Measurements from ENCODE around the gene NPAS3. TPM values are rescaled to one million over a fixed set of nuclear protein-coding genes. Genes with fewer than 3 reads are reported as not detected.

NPAS3 gene
- total and polyA plus RNA-seq, 2 donors (not counting 3 experiments of a cell fraction or from before 2014, with no cell fraction given): 0.10 to 0.13 TPM

DNA sequence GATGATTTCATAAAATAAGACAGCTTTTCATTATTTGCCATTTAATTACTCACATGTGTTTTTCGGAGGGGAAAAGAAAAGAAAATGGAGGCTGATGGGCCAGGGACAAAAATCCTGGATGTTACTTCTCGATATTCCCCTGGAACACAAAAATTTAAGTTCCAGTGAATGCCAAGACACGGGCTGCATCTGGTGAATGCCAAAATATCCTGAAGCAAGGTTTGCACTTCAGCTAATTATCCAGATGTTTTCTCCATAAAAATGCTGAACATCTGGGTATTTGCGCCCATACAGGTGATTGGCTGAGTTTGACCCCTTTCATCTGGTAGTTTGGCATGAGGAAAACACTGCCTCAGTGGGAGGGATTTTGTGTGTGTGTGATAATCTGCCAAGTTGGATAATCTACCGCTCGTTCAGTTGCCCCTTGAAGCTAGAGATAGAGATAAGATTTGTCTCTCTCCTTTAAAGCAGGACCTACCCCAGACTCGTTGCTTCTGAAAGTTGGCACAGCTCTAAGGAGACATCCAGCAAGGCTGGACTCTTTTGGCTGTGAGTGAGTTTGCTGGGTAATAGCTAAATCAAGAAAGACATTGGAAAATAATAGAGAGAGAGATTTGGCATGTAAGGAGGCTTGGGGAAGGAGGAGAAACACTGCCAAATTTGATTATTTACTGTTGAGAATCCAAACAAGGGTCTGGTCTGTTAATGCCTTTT lies 622.2 kb downstream of the NPAS3 start:
- intact Hi-C loops (cut with micrococcal nuclease) (loop anchor here (10.0 kb wide), 1 partner anchor 626 kb away; the partner anchor contains the start of gene NPAS3), dilution Hi-C loops (cut with MboI; ENCODE audit: extremely low pct_ligation_motif_present, low sequenced_read_pairs) (no loop called here)
- H3K36me3 ChIP-seq (ENCODE audit: control insufficient read depth in 2 of 2, extremely low read depth in 1 of 2, insufficient read depth in 2 of 2, low read length in 2 of 2): no peaks in the 10 kb centered on the region
- no TSS peak for BruUV-seq (replicated peaks)
- no peak overlapping the region for H3K9ac ChIP-seq (replicated peaks; ENCODE audit: extremely low read depth, insufficient read depth, low read length)
- H2AFZ ChIP-seq (ENCODE audit: low read depth, low read length): no peak overlapping the region
- H3K27ac ChIP-seq (ENCODE audit: insufficient read depth, low read depth, low read length): no peak overlapping the region
- H3K27me3 ChIP-seq (ENCODE audit: control insufficient read depth in 2 of 2, insufficient read depth in 2 of 2, low read length in 2 of 2): no peaks in the 10 kb centered on the region
- FAIRE-seq (no peak), DNase-seq (ENCODE audit: low read depth, low spot score) (no peak)
- ChIA-PET POLR2A (no interaction called here), CTCF (interaction anchor here (1.0 to 1.2 kb wide), 2 partner anchors 10 to 85 kb away, joined by 3 to 4 read pairs; no protein-coding TSS in a partner anchor)
- H3K9me1 ChIP-seq (replicated peaks; ENCODE audit: control insufficient read depth, extremely low read depth, insufficient read depth, low read length): no peaks in the 10 kb centered on the region
- H4K20me1 ChIP-seq (replicated peaks; ENCODE audit: control insufficient read depth, extremely low read depth, insufficient read depth, low read length): no peaks in the 10 kb centered on the region
- H3K4me2 ChIP-seq (ENCODE audit: insufficient read depth, low read length): no peak overlapping the region
- no peaks in the 10 kb centered on the region for H3K79me2 ChIP-seq (ENCODE audit: control insufficient read depth, insufficient read depth, low read length)
- no peak for TF ChIP-seq POLR2AphosphoS5 (IDR thresholded peaks at IDR 0.05; ENCODE audit: insufficient read depth, low read depth, low read length)
- TF ChIP-seq MAX (IDR thresholded peaks at IDR 0.05; ENCODE audit: insufficient read depth, insufficient read length): no peak
- no peak for TF ChIP-seq GATA2 (IDR thresholded peaks at IDR 0.05; ENCODE audit: insufficient read depth, insufficient read length, low read depth, low read length)
- TF ChIP-seq, protein P1, sequence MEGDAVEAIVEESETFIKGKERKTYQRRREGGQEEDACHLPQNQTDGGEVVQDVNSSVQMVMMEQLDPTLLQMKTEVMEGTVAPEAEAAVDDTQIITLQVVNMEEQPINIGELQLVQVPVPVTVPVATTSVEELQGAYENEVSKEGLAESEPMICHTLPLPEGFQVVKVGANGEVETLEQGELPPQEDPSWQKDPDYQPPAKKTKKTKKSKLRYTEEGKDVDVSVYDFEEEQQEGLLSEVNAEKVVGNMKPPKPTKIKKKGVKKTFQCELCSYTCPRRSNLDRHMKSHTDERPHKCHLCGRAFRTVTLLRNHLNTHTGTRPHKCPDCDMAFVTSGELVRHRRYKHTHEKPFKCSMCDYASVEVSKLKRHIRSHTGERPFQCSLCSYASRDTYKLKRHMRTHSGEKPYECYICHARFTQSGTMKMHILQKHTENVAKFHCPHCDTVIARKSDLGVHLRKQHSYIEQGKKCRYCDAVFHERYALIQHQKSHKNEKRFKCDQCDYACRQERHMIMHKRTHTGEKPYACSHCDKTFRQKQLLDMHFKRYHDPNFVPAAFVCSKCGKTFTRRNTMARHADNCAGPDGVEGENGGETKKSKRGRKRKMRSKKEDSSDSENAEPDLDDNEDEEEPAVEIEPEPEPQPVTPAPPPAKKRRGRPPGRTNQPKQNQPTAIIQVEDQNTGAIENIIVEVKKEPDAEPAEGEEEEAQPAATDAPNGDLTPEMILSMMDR (IDR thresholded peaks at IDR 0.05; ENCODE audit: extremely low read depth in 1 of 2, insufficient read depth in 1 of 2, low read depth in 1 of 2, low read length in 2 of 2): no peak
- TF ChIP-seq JUN (IDR thresholded peaks at IDR 0.05; ENCODE audit: borderline replicate concordance, insufficient read depth, insufficient read length, low read depth): no peak
- no peak for TF ChIP-seq POLR2A (IDR thresholded peaks at IDR 0.05; ENCODE audit: low read depth, low read length)
- no peak for TF ChIP-seq FOS (IDR thresholded peaks at IDR 0.05; ENCODE audit: borderline replicate concordance, insufficient read depth, low read length)
- TF ChIP-seq MYC (IDR thresholded peaks at IDR 0.05; ENCODE audit: low read depth, low read length): no peak
- no peak for TF ChIP-seq EZH2 (IDR thresholded peaks at IDR 0.05; ENCODE audit: borderline replicate concordance, low read depth, low read length, severe bottlenecking)
- no peak overlapping the region for H3K4me3 ChIP-seq (replicated peaks in 1 of 3; ENCODE audit: insufficient read depth in 1 of 3, low read depth in 1 of 3, low read length in 3 of 3)
- peaks cover 38% of the 10 kb centered on the region for H3K4me1 ChIP-seq (ENCODE audit: control insufficient read depth, extremely low read depth, insufficient read depth, low read length)
- H3K9me3 ChIP-seq (replicated peaks; ENCODE audit: control insufficient read depth, insufficient read depth, low read length): no peaks in the 10 kb centered on the region

All from endothelial cell of umbilical vein (primary cell).